ENCODE measurements around the gene LCN9.

DNA sequence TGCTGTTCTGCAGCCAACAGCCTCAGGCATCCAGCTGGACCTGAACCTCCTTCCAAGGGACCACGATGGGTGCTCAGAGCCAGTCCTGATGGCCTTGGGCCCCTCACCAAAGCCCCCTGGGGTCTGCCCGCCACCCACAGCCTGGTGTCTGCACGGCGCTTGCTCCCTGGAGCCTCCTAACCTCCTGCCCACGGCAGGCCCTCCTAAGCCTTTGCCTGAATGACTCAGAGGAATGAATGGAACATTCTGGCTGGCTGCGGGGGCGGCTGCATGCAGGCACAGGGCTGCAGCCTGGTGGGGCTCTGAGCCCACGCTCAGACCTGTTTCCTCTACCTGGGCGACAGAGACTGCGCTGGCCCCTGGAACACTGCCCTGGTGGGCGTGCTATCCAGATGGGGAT, 29.3 kb downstream of the LCN9 start:
- TF ChIP-seq TCF7L2 (IDR thresholded peaks at IDR 0.05; ENCODE audit: low read depth, low read length) (no peak), POLR2AphosphoS5 (IDR thresholded peaks at IDR 0.05; ENCODE audit: low read depth, low read length) (no peak)
- TF ChIP-seq, protein P1, sequence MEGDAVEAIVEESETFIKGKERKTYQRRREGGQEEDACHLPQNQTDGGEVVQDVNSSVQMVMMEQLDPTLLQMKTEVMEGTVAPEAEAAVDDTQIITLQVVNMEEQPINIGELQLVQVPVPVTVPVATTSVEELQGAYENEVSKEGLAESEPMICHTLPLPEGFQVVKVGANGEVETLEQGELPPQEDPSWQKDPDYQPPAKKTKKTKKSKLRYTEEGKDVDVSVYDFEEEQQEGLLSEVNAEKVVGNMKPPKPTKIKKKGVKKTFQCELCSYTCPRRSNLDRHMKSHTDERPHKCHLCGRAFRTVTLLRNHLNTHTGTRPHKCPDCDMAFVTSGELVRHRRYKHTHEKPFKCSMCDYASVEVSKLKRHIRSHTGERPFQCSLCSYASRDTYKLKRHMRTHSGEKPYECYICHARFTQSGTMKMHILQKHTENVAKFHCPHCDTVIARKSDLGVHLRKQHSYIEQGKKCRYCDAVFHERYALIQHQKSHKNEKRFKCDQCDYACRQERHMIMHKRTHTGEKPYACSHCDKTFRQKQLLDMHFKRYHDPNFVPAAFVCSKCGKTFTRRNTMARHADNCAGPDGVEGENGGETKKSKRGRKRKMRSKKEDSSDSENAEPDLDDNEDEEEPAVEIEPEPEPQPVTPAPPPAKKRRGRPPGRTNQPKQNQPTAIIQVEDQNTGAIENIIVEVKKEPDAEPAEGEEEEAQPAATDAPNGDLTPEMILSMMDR (IDR thresholded peaks at IDR 0.05), result no peak

All from Panc1 (cell line).